Central memory CD8-positive, alpha-beta T cell (primary cell): ENCODE results near the gene GAPDH.

ENCODE experiments used
- ATAC-seq: fragments of 150-1000 bp; cut with Tn5 transposase; replicated peaks from 2 replicates; pipeline ENCODE4 v1.10.0; 2022; ENCODE audit warnings: mild to moderate bottlenecking, moderate FRiP score, moderate number of reproducible peaks; ENCODE audit not compliant: poor library complexity, severe bottlenecking; ENCODE audit errors: extremely low read depth
- DNase-seq, 2 donors: peaks; one replicate each; pipeline ENCODE4 v3.0.0; 2021; ENCODE audit warnings: low spot score in 2 of 2
- H3K27ac Mint-ChIP-seq: one replicate; pipeline ENCODE4 v1.8.0; 2022; ENCODE audit warnings: low read depth, mild to moderate bottlenecking, moderate library complexity, mixed read lengths
- H3K27me3 Mint-ChIP-seq: one replicate; pipeline ENCODE4 v1.8.0; 2022; ENCODE audit warnings: mixed read lengths
- H3K36me3 Mint-ChIP-seq: one replicate; pipeline ENCODE4 v1.8.0; 2022; ENCODE audit warnings: mild to moderate bottlenecking, moderate library complexity, mixed read lengths; ENCODE audit not compliant: insufficient read depth
- H3K4me1 Mint-ChIP-seq: one replicate; pipeline ENCODE4 v1.8.0; 2022; ENCODE audit warnings: mixed read lengths
- H3K4me3 Mint-ChIP-seq: one replicate; pipeline ENCODE4 v1.8.0; 2022; ENCODE audit warnings: mild to moderate bottlenecking, moderate library complexity, mixed read lengths
- H3K9me3 Mint-ChIP-seq: one replicate; pipeline ENCODE4 v1.8.0; 2022; ENCODE audit warnings: mixed read lengths

The GAPDH gene

GRCh38 chr12:6508087-6508486, 26.2 kb upstream of the GAPDH start:
- no peaks in the 10 kb centered on the region for H3K27me3 Mint-ChIP-seq
- no peak for DNase-seq
- peaks cover 27% of the 10 kb centered on the region for H3K36me3 Mint-ChIP-seq
- no peak for ATAC-seq
- peaks cover 15% of the 10 kb centered on the region for H3K4me1 Mint-ChIP-seq
- no peaks in the 10 kb centered on the region for H3K9me3 Mint-ChIP-seq
- H3K4me3 Mint-ChIP-seq = no peak overlapping the region
- no peak overlapping the region for H3K27ac Mint-ChIP-seq

- DNase-seq (no peak), ATAC-seq (no peak)
- Mint-ChIP-seq H3K4me3 (no peak overlapping the region), H3K4me1 (peaks cover 4% of the 10 kb centered on the region), H3K27me3 (no peaks in the 10 kb centered on the region), H3K9me3 (no peaks in the 10 kb centered on the region), H3K36me3 (peaks cover 57% of the 10 kb centered on the region), H3K27ac (peak overlapping the region; percentile 23)
Observed at GRCh38 chr12:6520186-6520585, 14.1 kb upstream of the GAPDH start.

- peaks cover 49% of the 10 kb centered on the region for H3K36me3 Mint-ChIP-seq
- ATAC-seq (no peak), DNase-seq (no peak)
- H3K9me3 Mint-ChIP-seq = no peaks in the 10 kb centered on the region
- H3K4me3 Mint-ChIP-seq = no peak overlapping the region
- no peaks in the 10 kb centered on the region for H3K27me3 Mint-ChIP-seq
- peaks cover 4% of the 10 kb centered on the region for H3K4me1 Mint-ChIP-seq
- no peak overlapping the region for H3K27ac Mint-ChIP-seq
Observed at GRCh38 chr12:6522193-6522592, 12.1 kb upstream of the GAPDH start.

GRCh38 chr12:6523708-6524107, 10.6 kb upstream of the GAPDH start:
- Mint-ChIP-seq H3K4me1 (peaks cover 4% of the 10 kb centered on the region), H3K27ac (no peak overlapping the region), H3K9me3 (no peaks in the 10 kb centered on the region), H3K4me3 (no peak overlapping the region), H3K27me3 (no peaks in the 10 kb centered on the region), H3K36me3 (peaks cover 49% of the 10 kb centered on the region)
- ATAC-seq (no peak), DNase-seq (no peak)

GRCh38 chr12:6524648-6525047, 9.7 kb upstream of the GAPDH start:
- no peak for ATAC-seq
- DNase-seq = no peak
- H3K4me1 Mint-ChIP-seq = peaks cover 4% of the 10 kb centered on the region
- H3K27me3 Mint-ChIP-seq = no peaks in the 10 kb centered on the region
- no peak overlapping the region for H3K4me3 Mint-ChIP-seq
- peaks cover 46% of the 10 kb centered on the region for H3K36me3 Mint-ChIP-seq
- no peaks in the 10 kb centered on the region for H3K9me3 Mint-ChIP-seq
- no peak overlapping the region for H3K27ac Mint-ChIP-seq

GRCh38 chr12:6526201-6526600, 8.1 kb upstream of the GAPDH start:
- no peaks in the 10 kb centered on the region for H3K9me3 Mint-ChIP-seq
- H3K4me1 Mint-ChIP-seq = no peaks in the 10 kb centered on the region
- peaks cover 50% of the 10 kb centered on the region for H3K36me3 Mint-ChIP-seq
- ATAC-seq (no peak), DNase-seq (no peak)
- no peak overlapping the region for H3K4me3 Mint-ChIP-seq
- no peak overlapping the region for H3K27ac Mint-ChIP-seq
- no peaks in the 10 kb centered on the region for H3K27me3 Mint-ChIP-seq

GRCh38 chr12:6526766-6527525, 7.4 kb upstream of the GAPDH start:
- DNase-seq (no peak), ATAC-seq (no peak)
- no peaks in the 10 kb centered on the region for H3K27me3 Mint-ChIP-seq
- H3K4me1 Mint-ChIP-seq = peaks cover 1% of the 10 kb centered on the region
- no peak overlapping the region for H3K4me3 Mint-ChIP-seq
- no peaks in the 10 kb centered on the region for H3K9me3 Mint-ChIP-seq
- peaks cover 49% of the 10 kb centered on the region for H3K36me3 Mint-ChIP-seq
- H3K27ac Mint-ChIP-seq = no peak overlapping the region

- no peak for DNase-seq
- Mint-ChIP-seq H3K4me3 (no peak overlapping the region), H3K36me3 (peaks cover 50% of the 10 kb centered on the region), H3K4me1 (peaks cover 9% of the 10 kb centered on the region), H3K9me3 (no peaks in the 10 kb centered on the region), H3K27ac (no peak overlapping the region), H3K27me3 (no peaks in the 10 kb centered on the region)
- ATAC-seq = no peak
Observed at GRCh38 chr12:6527711-6528110, 6.6 kb upstream of the GAPDH start.

GRCh38 chr12:6528539-6529235, 5.6 kb upstream of the GAPDH start:
- H3K9me3 Mint-ChIP-seq = no peaks in the 10 kb centered on the region
- no peak for DNase-seq
- no peak for ATAC-seq
- H3K36me3 Mint-ChIP-seq = peaks cover 43% of the 10 kb centered on the region
- H3K4me1 Mint-ChIP-seq = peaks cover 19% of the 10 kb centered on the region
- H3K27me3 Mint-ChIP-seq = no peaks in the 10 kb centered on the region
- no peak overlapping the region for H3K27ac Mint-ChIP-seq
- no peak overlapping the region for H3K4me3 Mint-ChIP-seq

- H3K4me3 Mint-ChIP-seq = no peak overlapping the region
- peaks cover 40% of the 10 kb centered on the region for H3K36me3 Mint-ChIP-seq
- H3K4me1 Mint-ChIP-seq = peaks cover 24% of the 10 kb centered on the region
- ATAC-seq = no peak
- peak overlapping the region; percentile 8 for H3K27ac Mint-ChIP-seq
- no peak for DNase-seq
- H3K27me3 Mint-ChIP-seq = no peaks in the 10 kb centered on the region
- H3K9me3 Mint-ChIP-seq = no peaks in the 10 kb centered on the region
Observed at GRCh38 chr12:6529291-6529737, 5.0 kb upstream of the GAPDH start.

GRCh38 chr12:6530576-6531260, 3.6 kb upstream of the GAPDH start:
- no peaks in the 10 kb centered on the region for H3K27me3 Mint-ChIP-seq
- DNase-seq = no peak
- peaks cover 46% of the 10 kb centered on the region for H3K36me3 Mint-ChIP-seq
- no peaks in the 10 kb centered on the region for H3K9me3 Mint-ChIP-seq
- ATAC-seq = no peak
- no peak overlapping the region for H3K4me3 Mint-ChIP-seq
- peak overlapping the region; percentile 99 for H3K27ac Mint-ChIP-seq
- peaks cover 34% of the 10 kb centered on the region for H3K4me1 Mint-ChIP-seq

- no peaks in the 10 kb centered on the region for H3K9me3 Mint-ChIP-seq
- H3K27ac Mint-ChIP-seq = peak overlapping the region; percentile 99
- ATAC-seq = peak; percentile 69
- no peaks in the 10 kb centered on the region for H3K27me3 Mint-ChIP-seq
- peaks cover 54% of the 10 kb centered on the region for H3K36me3 Mint-ChIP-seq
- peak overlapping the region; percentile 95 for H3K4me3 Mint-ChIP-seq
- peaks cover 49% of the 10 kb centered on the region for H3K4me1 Mint-ChIP-seq
- DNase-seq = peak; percentile 55 to 80
Observed at GRCh38 chr12:6532051-6532926, 2.0 kb upstream of the GAPDH start.
